Measurements from ENCODE around the gene HNRNPA2B1. TPM values are rescaled to one million over a fixed set of nuclear protein-coding genes. Genes with fewer than 3 reads are reported as not detected.

Gene HNRNPA2B1
- total and polyA plus RNA-seq, 2 of the 4 experiments (the other 2 are of a cell fraction), result 49.3 to 515 TPM

DNA sequence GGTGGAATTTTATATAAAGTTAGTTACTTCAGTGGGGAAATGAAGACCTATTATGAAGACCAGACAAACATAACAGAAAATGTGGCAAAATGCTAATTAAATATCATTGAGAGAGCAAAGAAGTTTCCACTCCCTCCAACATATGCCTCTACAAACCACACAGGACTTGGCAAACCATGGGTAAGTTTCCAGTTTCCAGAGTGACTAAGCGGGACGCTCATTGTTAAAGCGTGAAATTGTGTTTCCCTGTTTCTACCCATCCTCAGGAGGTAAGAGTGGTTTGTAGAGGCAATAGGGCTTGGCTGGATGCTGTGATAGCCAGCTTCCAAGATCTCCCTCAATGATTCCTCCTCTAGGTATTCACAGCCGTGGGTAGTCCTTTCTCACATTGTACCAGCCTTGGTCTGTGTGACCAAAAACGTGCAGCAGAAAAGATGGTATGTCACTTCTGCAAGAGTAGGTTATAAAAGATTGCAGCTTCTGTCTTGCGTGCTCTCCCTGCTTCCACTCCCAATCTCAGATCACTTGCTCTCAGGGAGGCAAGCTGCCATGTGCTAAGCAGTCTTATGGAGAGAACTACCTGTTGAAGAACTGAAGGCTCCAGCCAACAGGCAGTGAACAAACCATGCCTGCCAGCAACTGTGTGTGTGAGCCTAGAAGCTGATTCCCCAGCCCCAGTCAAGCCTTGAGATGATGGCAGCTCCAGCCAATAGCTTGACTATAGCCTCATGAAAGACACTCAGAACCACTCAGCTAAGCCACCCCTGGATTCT lies 36.7 kb upstream of the HNRNPA2B1 start:
- ATAC-seq (ENCODE audit: low read depth) (no peak), DNase-seq (no peak)
- Histone ChIP-seq H2AK5ac (ENCODE audit: low read depth, low read length) (no peak overlapping the region), H3K4me2 (ENCODE audit: low read depth, low read length) (no peak overlapping the region), H4K91ac (ENCODE audit: insufficient read depth, low read depth, low read length) (no peak overlapping the region), H4K8ac (ENCODE audit: low read depth in 2 of 2, low read length in 2 of 2) (no peak overlapping the region), H4K5ac (ENCODE audit: low read depth, low read length) (no peak overlapping the region), H2BK15ac (ENCODE audit: low read depth, low read length) (no peak overlapping the region), H3K9ac (ENCODE audit: low read depth, low read length) (no peak overlapping the region), H4K20me1 (ENCODE audit: insufficient read depth, low read length) (no peaks in the 10 kb centered on the region), H3K79me1 (ENCODE audit: low read depth in 1 of 2, low read length in 2 of 2) (no peaks in the 10 kb centered on the region), H2BK120ac (ENCODE audit: low read depth, low read length) (no peak overlapping the region), H3K56ac (ENCODE audit: extremely low read depth, insufficient read depth, low read length) (no peak overlapping the region), H2BK20ac (ENCODE audit: low read depth, low read length) (no peak overlapping the region), H3K9me1 (ENCODE audit: insufficient read depth, low read length) (no peaks in the 10 kb centered on the region), H3K9me3 (ENCODE audit: control insufficient read depth, insufficient read depth, low read length) (no peaks in the 10 kb centered on the region), H2AK9ac (replicated peaks; ENCODE audit: low read depth, low read length, poor library complexity) (no peak overlapping the region), H2AFZ (replicated peaks; ENCODE audit: low read length, poor library complexity) (no peak overlapping the region), H3K4ac (ENCODE audit: low read depth, low read length) (no peak overlapping the region), H3K4me1 (ENCODE audit: control insufficient read depth, insufficient read depth, low read length) (no peaks in the 10 kb centered on the region), H3K14ac (replicated peaks; ENCODE audit: low read depth, low read length) (no peak overlapping the region), H3K27me3 (ENCODE audit: control insufficient read depth, insufficient read depth, low read length) (no peaks in the 10 kb centered on the region), H3K23ac (ENCODE audit: low read depth, low read length) (no peak overlapping the region), H3K4me3 (ENCODE audit: insufficient read depth, low read depth, low read length) (no peak overlapping the region), H3K18ac (ENCODE audit: low read depth, low read length) (no peak overlapping the region), H3K36me3 (ENCODE audit: control insufficient read depth, insufficient read depth, low read length) (no peaks in the 10 kb centered on the region), H3K27ac (ENCODE audit: insufficient read depth, low read length) (no peak overlapping the region), H2BK5ac (ENCODE audit: low read depth, low read length, poor library complexity, severe bottlenecking) (no peak overlapping the region)
- CTCF ChIA-PET, result no interaction called here
- POLR2A ChIA-PET (ENCODE audit: unreplicated experiment), result no interaction called here
- intact Hi-C loops (cut with micrococcal nuclease), result no loop called here
- in situ Hi-C loops (cut with MboI; ENCODE audit: low sequenced_read_pairs), result no loop called here
- BruUV-seq (replicated peaks), result no TSS peak
- TF ChIP-seq POLR2A (IDR thresholded peaks at IDR 0.05; ENCODE audit: low read depth, low read length) (no peak), USF2 (IDR thresholded peaks at IDR 0.05; ENCODE audit: low read depth, low read length) (no peak), FOS (IDR thresholded peaks at IDR 0.05; ENCODE audit: low read depth, low read length) (no peak), RAD21 (IDR thresholded peaks at IDR 0.05; ENCODE audit: low read length) (no peak), CHD1 (IDR thresholded peaks at IDR 0.05; ENCODE audit: low read depth, low read length) (no peak), RFX5 (IDR thresholded peaks at IDR 0.05; ENCODE audit: low read depth, low read length) (no peak), RCOR1 (IDR thresholded peaks at IDR 0.05; ENCODE audit: insufficient replicate concordance, low read length) (no peak), MAZ (IDR thresholded peaks at IDR 0.05; ENCODE audit: borderline replicate concordance, low read depth, low read length) (no peak), CEBPB (IDR thresholded peaks at IDR 0.05; ENCODE audit: low read depth, low read length) (no peak), MAFK (IDR thresholded peaks at IDR 0.05; ENCODE audit: low read depth, low read length) (no peak), NFE2L2 (IDR thresholded peaks at IDR 0.05; ENCODE audit: low read depth, low read length) (no peak), ELK1 (IDR thresholded peaks at IDR 0.05; ENCODE audit: borderline replicate concordance, low read depth, low read length) (no peak), MXI1 (IDR thresholded peaks at IDR 0.05; ENCODE audit: borderline replicate concordance, low read depth, low read length) (no peak), BHLHE40 (IDR thresholded peaks at IDR 0.05; ENCODE audit: low read depth, low read length) (no peak), SMC3 (IDR thresholded peaks at IDR 0.05; ENCODE audit: low read depth, low read length) (no peak)
- TF ChIP-seq, protein P1, sequence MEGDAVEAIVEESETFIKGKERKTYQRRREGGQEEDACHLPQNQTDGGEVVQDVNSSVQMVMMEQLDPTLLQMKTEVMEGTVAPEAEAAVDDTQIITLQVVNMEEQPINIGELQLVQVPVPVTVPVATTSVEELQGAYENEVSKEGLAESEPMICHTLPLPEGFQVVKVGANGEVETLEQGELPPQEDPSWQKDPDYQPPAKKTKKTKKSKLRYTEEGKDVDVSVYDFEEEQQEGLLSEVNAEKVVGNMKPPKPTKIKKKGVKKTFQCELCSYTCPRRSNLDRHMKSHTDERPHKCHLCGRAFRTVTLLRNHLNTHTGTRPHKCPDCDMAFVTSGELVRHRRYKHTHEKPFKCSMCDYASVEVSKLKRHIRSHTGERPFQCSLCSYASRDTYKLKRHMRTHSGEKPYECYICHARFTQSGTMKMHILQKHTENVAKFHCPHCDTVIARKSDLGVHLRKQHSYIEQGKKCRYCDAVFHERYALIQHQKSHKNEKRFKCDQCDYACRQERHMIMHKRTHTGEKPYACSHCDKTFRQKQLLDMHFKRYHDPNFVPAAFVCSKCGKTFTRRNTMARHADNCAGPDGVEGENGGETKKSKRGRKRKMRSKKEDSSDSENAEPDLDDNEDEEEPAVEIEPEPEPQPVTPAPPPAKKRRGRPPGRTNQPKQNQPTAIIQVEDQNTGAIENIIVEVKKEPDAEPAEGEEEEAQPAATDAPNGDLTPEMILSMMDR (conservative IDR thresholded peaks at IDR 0.05; ENCODE audit: low read depth, low read length), result no peak
- dilution Hi-C loops (cut with HindIII; ENCODE audit: low sequenced_read_pairs, unreplicated experiment), result no loop called here
- no CpG with 5 or more reads among the region's 6 CpGs for WGBS, 2 experiments (ENCODE audit: extremely low coverage in 2 of 2, insufficient read length in 1 of 2)

Data from IMR-90 (cell line).